Measurements from ENCODE around the gene TRIM4. TPM values are rescaled to one million over a fixed set of nuclear protein-coding genes. Genes with fewer than 3 reads are reported as not detected.

The TRIM4 gene
- total and polyA plus RNA-seq, 2 donors (not counting 3 experiments of a cell fraction or from before 2014, with no cell fraction given), result 13.0 to 22.1 TPM

- Histone ChIP-seq H3K4me1 (ENCODE audit: control insufficient read depth, extremely low read depth, insufficient read depth, low read length) (no peaks in the 10 kb centered on the region), H3K4me3 (replicated peaks in 1 of 3; ENCODE audit: insufficient read depth in 1 of 3, low read depth in 1 of 3, low read length in 3 of 3) (no peak within 1 kb of the TSS), H2AFZ (ENCODE audit: low read depth, low read length) (no peak within 1 kb of the TSS), H4K20me1 (replicated peaks; ENCODE audit: control insufficient read depth, extremely low read depth, insufficient read depth, low read length) (no peaks in the 10 kb centered on the region), H3K9me1 (replicated peaks; ENCODE audit: control insufficient read depth, extremely low read depth, insufficient read depth, low read length) (no peaks in the 10 kb centered on the region), H3K9me3 (replicated peaks; ENCODE audit: control insufficient read depth, insufficient read depth, low read length) (no peaks in the 10 kb centered on the region), H3K27me3 (ENCODE audit: control insufficient read depth in 2 of 2, insufficient read depth in 2 of 2, low read length in 2 of 2) (no peaks in the 10 kb centered on the region), H3K36me3 (ENCODE audit: control insufficient read depth in 2 of 2, extremely low read depth in 1 of 2, insufficient read depth in 2 of 2, low read length in 2 of 2) (no peaks in the 10 kb centered on the region), H3K27ac (ENCODE audit: insufficient read depth, low read depth, low read length) (no peak within 1 kb of the TSS), H3K9ac (replicated peaks; ENCODE audit: extremely low read depth, insufficient read depth, low read length) (no peak within 1 kb of the TSS), H3K4me2 (ENCODE audit: insufficient read depth, low read length) (no peak within 1 kb of the TSS), H3K79me2 (ENCODE audit: control insufficient read depth, insufficient read depth, low read length) (no peaks in the 10 kb centered on the region)
- ChIA-PET POLR2A (no interaction called here), CTCF (no interaction called here)
- FAIRE-seq (no peak), DNase-seq (ENCODE audit: low read depth, low spot score) (no peak)
- intact Hi-C loops (cut with micrococcal nuclease), result no loop called here
- TF ChIP-seq GATA2 (IDR thresholded peaks at IDR 0.05; ENCODE audit: insufficient read depth, insufficient read length, low read depth, low read length), result no peak
- no peak for TF ChIP-seq POLR2AphosphoS5 (IDR thresholded peaks at IDR 0.05; ENCODE audit: insufficient read depth, low read depth, low read length)
- no peak for TF ChIP-seq MAX (IDR thresholded peaks at IDR 0.05; ENCODE audit: insufficient read depth, insufficient read length)
- TF ChIP-seq POLR2A (IDR thresholded peaks at IDR 0.05; ENCODE audit: low read depth, low read length), result no peak
- no peak for TF ChIP-seq EZH2 (IDR thresholded peaks at IDR 0.05; ENCODE audit: borderline replicate concordance, low read depth, low read length, severe bottlenecking)
- no peak for TF ChIP-seq MYC (IDR thresholded peaks at IDR 0.05; ENCODE audit: low read depth, low read length)
- TF ChIP-seq FOS (IDR thresholded peaks at IDR 0.05; ENCODE audit: borderline replicate concordance, insufficient read depth, low read length), result no peak
- no peak for TF ChIP-seq CTCF (IDR thresholded peaks at IDR 0.05; ENCODE audit: extremely low read depth in 1 of 2, insufficient read depth in 1 of 2, low read depth in 1 of 2, low read length in 2 of 2)
- no peak for TF ChIP-seq JUN (IDR thresholded peaks at IDR 0.05; ENCODE audit: borderline replicate concordance, insufficient read depth, insufficient read length, low read depth)
- dilution Hi-C loops (cut with MboI; ENCODE audit: extremely low pct_ligation_motif_present, low sequenced_read_pairs), result no loop called here
- BruUV-seq (replicated peaks), result no TSS peak
Measured at GRCh38 chr7:99876933-99877332, 42.4 kb downstream of the TRIM4 start, which contains the start of gene OR2AE1. Gene OR2AE1, minus strand, starts transcription at chr7:99877033. Its CDS starts 0 bp downstream, at chr7:99877033.
